HG02852 (cell line): ENCODE results near the gene SLC9A9.

Experiments
- ATAC-seq: cut with Tn5 transposase; IDR thresholded peaks from one replicate; pipeline ENCODE4 v1.9.1; 2021; ENCODE audit warnings: mild to moderate bottlenecking, moderate library complexity; ENCODE audit not compliant: unreplicated experiment

The SLC9A9 gene

GRCh38 chr3:143273975-143274690 lies 574.1 kb downstream of the SLC9A9 start:
- ATAC-seq, result no peak

GRCh38 chr3:143271136-143271535 lies 577.1 kb downstream of the SLC9A9 start:
- no peak for ATAC-seq

- ATAC-seq, result no peak
Measured at GRCh38 chr3:143269741-143270140, 578.5 kb downstream of the SLC9A9 start.

GRCh38 chr3:143267989-143268388 lies 580.3 kb downstream of the SLC9A9 start:
- ATAC-seq, result no peak

GRCh38 chr3:143266927-143267326 lies 581.3 kb downstream of the SLC9A9 start:
- peak; percentile 57 for ATAC-seq

GRCh38 chr3:143266511-143266910 lies 581.8 kb downstream of the SLC9A9 start:
- no peak for ATAC-seq

GRCh38 chr3:143265501-143266070 lies 582.7 kb downstream of the SLC9A9 start:
- no peak for ATAC-seq

- peak; percentile 40 for ATAC-seq
Measured at GRCh38 chr3:143263852-143264513, 584.3 kb downstream of the SLC9A9 start.

GRCh38 chr3:143261848-143262247 lies 586.4 kb downstream of the SLC9A9 start:
- ATAC-seq, result no peak

- no peak for ATAC-seq
Measured at GRCh38 chr3:143258692-143259091, 589.6 kb downstream of the SLC9A9 start.

GRCh38 chr3:143256416-143256815 lies 591.9 kb downstream of the SLC9A9 start:
- ATAC-seq, result no peak

- ATAC-seq, result no peak
Measured at GRCh38 chr3:143255739-143256138, 592.5 kb downstream of the SLC9A9 start.

- no peak for ATAC-seq
Measured at GRCh38 chr3:143252931-143253330, 595.3 kb downstream of the SLC9A9 start.

- ATAC-seq, result no peak
Measured at GRCh38 chr3:143249014-143249413, 599.3 kb downstream of the SLC9A9 start.

- ATAC-seq, result no peak
Measured at GRCh38 chr3:143247073-143247472, 601.2 kb downstream of the SLC9A9 start.

- no peak for ATAC-seq
Measured at GRCh38 chr3:143245692-143246091, 602.6 kb downstream of the SLC9A9 start.

GRCh38 chr3:143244516-143245063 lies 603.7 kb downstream of the SLC9A9 start:
- ATAC-seq, result no peak

GRCh38 chr3:143243686-143244085 lies 604.6 kb downstream of the SLC9A9 start:
- no peak for ATAC-seq

GRCh38 chr3:143242691-143243090 lies 605.6 kb downstream of the SLC9A9 start:
- ATAC-seq, result no peak

GRCh38 chr3:143242101-143242500 lies 606.2 kb downstream of the SLC9A9 start:
- ATAC-seq, result no peak

GRCh38 chr3:143241481-143241951 lies 606.8 kb downstream of the SLC9A9 start:
- ATAC-seq, result no peak

- ATAC-seq, result no peak
Measured at GRCh38 chr3:143240886-143241285, 607.4 kb downstream of the SLC9A9 start.
